Muscle layer of colon (tissue), 2 donors: ENCODE results near the gene ANXA11.
"Not testable (repeated sequence)": the region's sequence is repeated elsewhere in the genome, so short reads cannot be mapped to it uniquely, and the experiment has no call there.

Source experiments
- H3K27ac ChIP-seq: one replicate; pipeline ENCODE4 v1.7.0; 2013; ENCODE audit warnings: low read depth, mild to moderate bottlenecking, low read length, moderate library complexity
- H3K27me3 ChIP-seq, 2 donors: one replicate each; pipeline ENCODE4 v1.7.0; 2013; ENCODE audit warnings: low read length in 2 of 2, mild to moderate bottlenecking in 2 of 2; ENCODE audit not compliant: insufficient read depth in 2 of 2, control insufficient read depth in 1 of 2
- H3K36me3 ChIP-seq: one replicate; pipeline ENCODE4 v1.7.0; 2013; ENCODE audit warnings: mild to moderate bottlenecking, low read length; ENCODE audit not compliant: insufficient read depth
- H3K4me1 ChIP-seq: one replicate; pipeline ENCODE4 v1.7.0; 2013; ENCODE audit warnings: mild to moderate bottlenecking, low read length; ENCODE audit not compliant: insufficient read depth
- H3K4me3 ChIP-seq, 2 donors: one replicate each; pipeline ENCODE4 v1.7.0; 2013; ENCODE audit warnings: low read length in 2 of 2, low read depth in 1 of 2, mild to moderate bottlenecking in 1 of 2, moderate library complexity in 1 of 2
- H3K9ac ChIP-seq: one replicate; pipeline ENCODE4 v1.7.0; 2013; ENCODE audit warnings: low read length
- H3K9me3 ChIP-seq: one replicate; pipeline ENCODE4 v1.7.0; 2013; ENCODE audit warnings: mild to moderate bottlenecking, low read length
- donor health status: abdominal sarcoma.
- donor health status: Adenocarcinoma of cecum.

Gene ANXA11

DNA sequence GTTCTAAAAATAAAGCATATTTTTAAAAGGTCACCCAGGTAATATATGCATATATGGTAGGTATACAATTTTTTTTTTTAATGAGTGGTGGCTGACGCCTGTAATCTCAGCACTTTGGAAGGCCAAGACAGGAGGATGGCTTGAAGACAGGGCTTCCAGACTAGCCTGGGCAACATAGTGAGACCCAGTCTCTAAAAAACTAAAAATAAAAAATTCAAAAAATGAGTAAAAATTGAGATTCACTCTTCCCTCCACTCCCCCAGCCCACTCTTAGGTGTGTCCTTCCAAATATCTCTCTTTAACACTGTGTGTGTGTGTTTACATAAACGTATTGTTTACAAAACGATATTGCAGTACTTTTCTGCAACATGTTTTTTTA, 929 bp upstream of the ANXA11 start:
- H3K4me3 ChIP-seq, result no peak overlapping the region
- H3K27me3 ChIP-seq, result no peaks in the 10 kb centered on the region
- H3K27ac ChIP-seq, result peak overlapping the region; percentile 99
- no peaks in the 10 kb centered on the region for H3K36me3 ChIP-seq
- H3K9me3 ChIP-seq, result no peaks in the 10 kb centered on the region
- peaks cover 51% of the 10 kb centered on the region for H3K4me1 ChIP-seq
- peak overlapping the region; percentile 57 for H3K9ac ChIP-seq

DNA sequence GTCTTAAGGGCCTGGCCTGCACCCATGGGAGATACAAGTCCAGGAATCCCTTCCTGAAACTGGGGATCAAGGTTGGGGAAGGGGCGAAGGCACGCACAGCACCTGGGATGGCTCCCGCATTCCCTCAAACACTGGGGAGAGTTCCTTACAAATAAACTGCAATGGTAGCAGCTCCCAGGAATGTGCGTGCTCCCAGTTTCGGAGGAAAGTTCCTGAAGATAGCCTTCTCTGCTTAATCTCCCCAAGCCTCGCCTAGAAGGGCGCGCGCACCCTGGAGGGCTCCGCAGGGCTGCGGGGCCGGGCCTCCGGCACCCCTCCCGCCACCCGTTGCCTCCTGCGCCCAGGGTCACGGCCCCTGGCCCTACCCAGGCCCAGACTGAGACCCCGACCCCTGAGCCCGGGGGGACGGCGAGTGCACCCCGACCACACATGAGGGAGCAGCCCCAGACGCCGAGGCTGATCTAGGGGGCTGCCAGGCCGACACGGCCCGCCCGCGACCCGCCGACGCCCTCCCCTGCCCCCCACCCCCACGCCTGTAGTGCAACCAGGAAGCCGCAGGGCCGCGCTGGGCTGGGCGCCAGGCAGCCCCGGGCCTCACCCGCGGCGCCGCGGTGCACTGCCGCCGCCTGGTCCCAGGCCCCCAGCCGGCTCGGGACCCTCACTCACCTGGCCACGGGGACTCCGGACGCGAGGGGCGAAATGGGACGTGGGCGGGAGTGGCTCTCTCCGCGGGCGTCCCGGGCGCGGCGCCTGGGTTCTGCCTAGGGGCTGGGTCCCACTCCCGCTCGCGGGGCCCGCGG, 460 bp downstream of the ANXA11 start:
- Histone ChIP-seq H3K9me3 (no peaks in the 10 kb centered on the region), H3K27ac (peak overlapping the region; percentile 99), H3K36me3 (no peaks in the 10 kb centered on the region), H3K27me3 (no peaks in the 10 kb centered on the region), H3K9ac (peak overlapping the region; percentile 87), H3K4me1 (peaks cover 58% of the 10 kb centered on the region), H3K4me3 (peak overlapping the region; percentile 87 to 93)

DNA sequence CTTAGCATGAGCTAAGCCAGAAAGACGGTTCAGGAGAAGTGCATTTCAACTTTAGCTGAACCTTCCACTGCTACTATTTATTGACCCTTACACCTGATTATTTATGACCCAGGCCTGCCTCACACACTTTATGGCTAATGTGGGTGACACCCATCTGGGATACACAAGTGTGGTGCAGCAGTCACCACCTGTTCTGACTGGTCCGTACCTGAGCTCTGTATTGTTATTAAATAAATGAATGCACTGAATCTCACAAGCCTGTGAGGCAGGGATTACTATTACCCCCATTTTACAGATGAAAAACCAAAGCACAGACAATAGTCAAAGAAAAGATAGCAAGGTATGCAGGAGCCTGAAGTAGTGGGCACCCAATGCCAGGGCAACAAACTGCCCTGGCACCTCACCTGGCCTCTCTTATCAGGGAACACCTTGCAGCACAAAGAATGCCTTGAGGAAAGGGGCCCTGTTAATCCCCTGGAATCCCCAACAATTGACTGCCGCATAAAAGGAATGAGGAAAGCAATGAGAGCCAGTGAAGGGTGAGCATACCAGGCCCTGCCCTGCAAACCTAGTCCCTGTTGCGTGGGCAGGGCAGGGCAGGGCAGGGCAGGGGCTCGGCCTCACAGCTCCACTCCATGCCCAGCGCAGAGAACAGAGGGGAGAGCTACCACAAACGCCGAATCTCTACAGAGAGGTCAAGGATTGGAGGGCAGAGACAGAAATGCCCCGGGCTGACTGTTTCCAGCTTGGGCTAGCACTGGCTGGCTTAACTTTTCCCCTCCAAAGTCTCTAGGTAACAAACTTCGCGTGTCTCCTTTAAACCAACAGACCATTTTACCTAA, 1.3 kb downstream of the ANXA11 start:
- H3K4me1 ChIP-seq, result peaks cover 61% of the 10 kb centered on the region
- peak overlapping the region; percentile 87 for H3K9ac ChIP-seq
- H3K36me3 ChIP-seq, result no peaks in the 10 kb centered on the region
- H3K9me3 ChIP-seq, result no peaks in the 10 kb centered on the region
- H3K4me3 ChIP-seq, result peak overlapping the region; percentile 87 to 93
- H3K27me3 ChIP-seq, result no peaks in the 10 kb centered on the region
- peak overlapping the region; percentile 99 for H3K27ac ChIP-seq

DNA sequence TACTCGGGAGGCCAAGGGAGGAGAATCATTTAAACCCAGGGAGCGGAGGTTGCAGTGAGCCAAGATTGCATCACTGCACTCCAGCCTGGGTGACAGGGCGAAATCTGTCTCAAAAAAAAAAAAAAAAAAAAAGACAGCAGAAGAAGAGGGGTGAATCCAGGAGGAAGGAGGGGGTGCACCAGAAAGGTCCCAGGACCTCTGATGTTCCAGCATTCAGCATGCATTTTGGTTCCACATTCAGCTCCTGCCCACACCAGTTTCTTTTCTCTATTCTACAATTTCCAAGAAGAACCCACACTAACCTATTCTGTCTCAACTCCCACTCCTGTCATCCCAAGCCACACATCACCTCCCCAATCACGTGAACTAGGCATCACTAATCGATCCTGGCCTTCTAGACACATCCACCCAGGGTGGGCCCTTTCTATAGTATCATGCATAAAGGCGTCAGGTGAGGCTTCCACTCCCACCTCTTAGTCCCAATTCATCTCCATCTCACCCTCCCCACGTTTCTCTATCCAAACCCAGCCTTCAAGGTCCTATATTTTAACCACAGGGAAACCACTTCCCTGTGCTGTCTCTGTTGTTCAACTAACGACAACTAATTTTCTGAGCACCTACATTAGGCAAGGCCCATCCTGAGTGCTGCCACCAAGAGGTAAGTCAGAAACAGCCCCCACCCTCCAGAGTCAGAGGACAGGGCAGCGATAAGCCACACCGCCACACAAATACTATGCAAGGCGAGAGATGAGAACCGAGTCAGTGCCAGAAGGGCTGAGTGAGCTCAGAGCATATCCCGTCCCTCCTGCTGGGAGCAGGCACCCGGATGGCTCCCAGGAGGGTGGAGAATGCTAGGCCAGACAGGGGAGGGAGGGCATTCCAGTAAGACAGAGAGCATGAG, 2.2 kb downstream of the ANXA11 start:
- Histone ChIP-seq H3K4me3 (peak overlapping the region in 1 of 2 donors; percentile 93), H3K9me3 (no peaks in the 10 kb centered on the region), H3K27me3 (no peaks in the 10 kb centered on the region), H3K9ac (no peak overlapping the region), H3K4me1 (peaks cover 59% of the 10 kb centered on the region), H3K36me3 (no peaks in the 10 kb centered on the region), H3K27ac (peak overlapping the region; percentile 99)

DNA sequence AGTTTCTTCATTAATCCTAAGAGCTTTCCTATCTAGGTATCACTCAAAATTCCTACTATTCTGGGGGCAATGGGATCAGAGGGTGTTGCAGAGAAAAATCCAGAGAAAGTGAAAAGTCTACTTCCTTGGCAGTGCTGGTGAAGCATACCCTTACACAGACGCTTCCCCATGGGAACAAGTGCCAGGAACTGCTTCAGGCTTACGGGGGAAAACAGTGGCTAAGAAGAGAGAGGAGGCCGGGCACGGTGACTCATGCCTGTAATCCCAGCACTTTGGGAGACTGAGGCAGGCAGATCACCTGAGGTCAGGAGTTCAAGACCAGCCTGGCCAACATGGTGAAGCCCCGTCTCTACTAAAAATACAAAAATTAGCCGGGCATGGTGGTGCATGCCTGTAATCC, 2.8 kb downstream of the ANXA11 start:
- H3K4me3 ChIP-seq, H3K9ac ChIP-seq: not testable (repeated sequence)
- H3K27ac ChIP-seq, result peak overlapping the region; percentile 99

DNA sequence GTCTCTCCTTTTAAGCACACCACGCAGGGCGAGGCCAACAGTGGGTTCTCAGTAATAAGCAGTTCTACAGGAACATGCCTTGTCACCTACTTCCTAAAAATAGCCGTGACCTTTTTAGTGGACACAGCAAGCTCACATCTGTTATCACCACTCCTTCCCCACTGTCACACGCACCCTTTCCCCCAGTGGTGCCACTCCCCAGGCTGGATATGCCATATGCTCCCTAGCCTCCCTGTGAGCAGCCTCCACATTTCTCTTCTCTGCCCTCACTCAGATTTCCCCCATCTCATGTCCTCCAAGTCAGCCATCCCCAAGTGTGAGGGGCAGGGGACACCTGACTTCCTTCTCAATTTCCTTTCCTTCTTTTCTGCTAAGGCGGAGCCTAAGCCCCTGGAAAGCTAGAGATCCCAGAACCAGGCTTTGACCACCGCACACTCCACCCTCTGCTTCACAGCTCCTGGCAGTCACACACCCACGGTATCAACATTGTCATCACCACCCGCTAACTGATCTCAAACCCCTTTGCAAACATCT, 3.7 kb downstream of the ANXA11 start:
- Histone ChIP-seq H3K36me3 (no peaks in the 10 kb centered on the region), H3K27me3 (no peaks in the 10 kb centered on the region), H3K27ac (peak overlapping the region; percentile 12), H3K4me3 (no peak overlapping the region), H3K4me1 (peaks cover 69% of the 10 kb centered on the region), H3K9ac (no peak overlapping the region), H3K9me3 (no peaks in the 10 kb centered on the region)

More for the DNA sequence above, 2.8 kb downstream of the ANXA11 start:
- peaks cover 63% of the 10 kb centered on the region for H3K4me1 ChIP-seq
- not testable (repeated sequence) for H3K9me3 ChIP-seq, H3K27me3 ChIP-seq, H3K36me3 ChIP-seq

DNA sequence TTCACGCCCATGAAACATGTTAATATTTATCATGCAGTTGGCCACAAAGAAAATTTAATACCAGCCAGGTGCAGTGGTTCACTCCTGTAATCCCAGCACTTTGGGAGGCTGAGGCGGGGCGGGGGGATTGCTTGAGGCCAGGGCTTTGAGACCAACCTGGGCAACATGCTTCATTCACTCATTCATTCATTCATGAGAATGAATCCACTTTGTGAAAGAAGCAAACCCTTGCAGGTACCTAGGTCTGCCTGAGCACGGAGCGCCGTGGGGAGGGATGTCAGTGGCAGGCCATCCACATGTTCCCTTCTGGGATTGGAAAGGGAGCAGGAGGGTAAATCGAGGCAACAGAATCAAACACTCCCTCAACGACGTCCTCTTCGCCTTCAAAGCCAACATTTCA, 4.7 kb downstream of the ANXA11 start:
- Histone ChIP-seq H3K9ac (no peak overlapping the region), H3K27ac (peak overlapping the region; percentile 49), H3K4me3 (no peak overlapping the region), H3K27me3 (no peaks in the 10 kb centered on the region), H3K9me3 (no peaks in the 10 kb centered on the region), H3K36me3 (no peaks in the 10 kb centered on the region), H3K4me1 (peaks cover 65% of the 10 kb centered on the region)

DNA sequence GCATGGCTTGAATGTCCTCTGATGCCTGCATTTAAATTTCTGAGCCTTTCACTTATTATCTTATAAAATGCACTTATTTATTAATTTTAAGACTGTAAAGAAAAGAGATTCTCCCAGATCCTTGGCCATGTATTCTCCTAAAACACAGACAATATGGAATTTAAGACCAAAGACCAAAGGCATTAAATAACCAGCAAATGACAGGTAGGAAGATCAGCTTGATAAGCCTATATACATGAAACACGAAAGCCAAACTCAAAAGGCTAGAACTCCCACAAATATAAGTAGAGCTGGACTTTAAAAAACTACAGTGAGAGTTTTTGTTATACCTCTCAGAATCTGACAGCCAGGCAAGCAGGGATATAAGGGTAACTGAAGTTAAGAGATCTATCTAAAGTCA, 5.1 kb downstream of the ANXA11 start:
- no peaks in the 10 kb centered on the region for H3K36me3 ChIP-seq
- no peak overlapping the region for H3K4me3 ChIP-seq
- no peaks in the 10 kb centered on the region for H3K9me3 ChIP-seq
- H3K4me1 ChIP-seq, result peaks cover 64% of the 10 kb centered on the region
- peak overlapping the region; percentile 49 for H3K27ac ChIP-seq
- no peak overlapping the region for H3K9ac ChIP-seq
- H3K27me3 ChIP-seq, result no peaks in the 10 kb centered on the region

DNA sequence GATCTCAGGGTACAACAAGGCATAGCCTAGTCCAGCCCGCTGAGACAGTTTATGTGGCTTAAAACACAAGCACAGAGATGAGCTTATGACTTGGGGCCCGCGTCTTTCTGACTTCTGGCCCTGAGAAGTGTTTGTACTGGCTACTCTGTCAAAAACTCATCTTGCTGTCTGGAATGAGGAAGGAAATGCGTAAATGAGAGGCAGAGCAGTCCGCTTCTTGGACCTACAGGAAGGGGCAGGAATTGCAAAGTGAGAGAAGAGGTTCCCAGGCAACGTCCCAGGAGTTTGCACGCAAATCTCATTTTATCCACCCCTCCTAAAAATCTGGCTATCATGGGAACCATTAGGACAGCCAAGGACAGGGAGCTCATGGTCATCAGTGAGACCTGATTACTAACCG, 5.5 kb downstream of the ANXA11 start:
- Histone ChIP-seq H3K27me3 (no peaks in the 10 kb centered on the region), H3K4me1 (peaks cover 64% of the 10 kb centered on the region), H3K4me3 (no peak overlapping the region), H3K36me3 (no peaks in the 10 kb centered on the region), H3K27ac (no peak overlapping the region), H3K9me3 (no peaks in the 10 kb centered on the region), H3K9ac (no peak overlapping the region)

DNA sequence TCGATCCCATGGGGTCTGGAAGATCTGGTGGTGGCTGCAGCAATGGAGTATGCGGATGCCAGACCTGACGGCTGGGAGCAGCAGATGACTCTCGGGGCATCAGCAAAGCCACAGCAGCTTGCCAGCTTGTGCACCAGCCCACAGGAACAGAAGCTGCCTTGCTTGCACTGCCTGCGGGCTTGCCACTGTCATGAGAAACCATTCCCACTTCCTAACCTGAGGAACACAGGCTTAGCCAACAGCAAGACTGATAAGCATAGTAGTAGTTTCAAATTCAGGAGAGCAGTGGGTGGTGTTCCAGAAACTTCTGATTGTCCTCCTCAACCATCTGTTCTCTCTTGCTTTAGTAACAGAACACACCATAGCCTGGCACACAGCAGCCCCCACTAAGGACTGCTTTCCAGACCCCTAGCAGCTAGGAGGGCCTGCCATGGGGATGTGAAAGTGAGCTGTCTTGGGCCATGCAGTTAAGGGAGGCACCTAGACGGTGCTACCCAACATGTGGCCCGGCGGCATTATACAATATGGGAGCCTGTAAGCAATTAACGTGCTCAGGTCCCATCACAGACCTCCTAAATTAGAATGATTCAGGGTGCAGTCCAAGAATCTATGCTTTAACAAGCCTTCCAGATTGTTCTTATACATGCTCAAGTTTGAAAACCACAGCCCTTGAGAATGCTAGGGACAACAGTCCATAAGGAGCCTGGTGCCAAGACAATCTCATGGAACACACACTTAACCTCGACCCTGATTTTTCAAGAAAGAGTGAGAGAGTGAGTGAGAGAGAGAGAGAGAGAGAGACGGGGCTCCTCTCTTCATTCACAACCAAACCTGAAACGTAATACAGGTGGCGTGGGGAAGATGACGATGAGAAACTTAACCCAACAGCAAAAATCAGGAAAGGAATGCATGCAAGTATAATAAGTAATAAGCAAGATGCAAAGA, 7.1 kb downstream of the ANXA11 start:
- Histone ChIP-seq H3K27me3 (no peaks in the 10 kb centered on the region), H3K27ac (peak overlapping the region; percentile 12), H3K9me3 (no peaks in the 10 kb centered on the region), H3K4me1 (peaks cover 50% of the 10 kb centered on the region), H3K4me3 (no peak overlapping the region), H3K9ac (no peak overlapping the region), H3K36me3 (no peaks in the 10 kb centered on the region)
